H9 (cell line): ENCODE data around the gene APOBEC3A. TPM values are rescaled to one million over a fixed set of nuclear protein-coding genes. Genes with fewer than 3 reads are reported as not detected.
"Not testable (repeated sequence)": the region's sequence is repeated elsewhere in the genome, so short reads cannot be mapped to it uniquely, and the experiment has no call there.

ENCODE experiments used
- DNase-seq: peaks from one replicate; pipeline ENCODE4 v3.0.0-alpha.2; 2017
- H2AFZ ChIP-seq: one replicate; pipeline ENCODE4 v1.6.1; 2013; ENCODE audit warnings: mild to moderate bottlenecking, low read length, control low read depth, moderate library complexity
- H2AK5ac ChIP-seq: 2 replicates; pipeline ENCODE4 v1.6.1; 2013; ENCODE audit warnings: low read length, control low read depth, mixed read lengths; ENCODE audit not compliant: insufficient read length
- H2BK120ac ChIP-seq: one replicate; pipeline ENCODE4 v1.6.1; 2013; ENCODE audit warnings: low read depth, mild to moderate bottlenecking, low read length, control low read depth, inconsistent platforms; ENCODE audit not compliant: poor library complexity, severe bottlenecking
- H2BK12ac ChIP-seq: 2 replicates; pipeline ENCODE4 v1.6.1; 2013; ENCODE audit warnings: low read length, control low read depth, mixed read lengths, low read depth; ENCODE audit not compliant: insufficient read length
- H2BK15ac ChIP-seq: 2 replicates; pipeline ENCODE4 v1.6.1; 2013; ENCODE audit warnings: low read depth, low read length, control low read depth
- H2BK20ac ChIP-seq: one replicate; pipeline ENCODE4 v1.6.1; 2013; ENCODE audit warnings: low read depth, mild to moderate bottlenecking, low read length, control low read depth, inconsistent platforms; ENCODE audit not compliant: poor library complexity, severe bottlenecking
- H2BK5ac ChIP-seq: 2 replicates; pipeline ENCODE4 v1.6.1; 2013; ENCODE audit warnings: low read length, control low read depth, mixed read lengths; ENCODE audit not compliant: insufficient read length
- H3K14ac ChIP-seq: 2 replicates; pipeline ENCODE4 v1.6.1; 2013; ENCODE audit warnings: low read length, control low read depth; ENCODE audit not compliant: insufficient read depth
- H3K18ac ChIP-seq: 2 replicates; pipeline ENCODE4 v1.6.1; 2013; ENCODE audit warnings: low read depth, mild to moderate bottlenecking, mixed read lengths, low read length, control low read depth; ENCODE audit not compliant: insufficient read length
- H3K23ac ChIP-seq: 2 replicates; pipeline ENCODE4 v1.6.1; 2013; ENCODE audit warnings: low read length, control low read depth, mixed read lengths, low read depth; ENCODE audit not compliant: insufficient read length
- H3K23me2 ChIP-seq: 2 replicates; pipeline ENCODE4 v1.6.1; 2013; ENCODE audit warnings: low read depth, mild to moderate bottlenecking, mixed read lengths, low read length, control low read depth; ENCODE audit not compliant: insufficient read length, poor library complexity, severe bottlenecking
- H3K27ac ChIP-seq: 2 replicates; pipeline ENCODE4 v1.5.1; 2013; ENCODE audit warnings: low read length, control low read depth, mixed read lengths, low read depth; ENCODE audit not compliant: insufficient read length
- H3K27me3 ChIP-seq: 2 replicates; pipeline ENCODE4 v1.6.1; 2013; ENCODE audit warnings: low read length, control low read depth, inconsistent platforms; ENCODE audit not compliant: insufficient read depth
- H3K4ac ChIP-seq: 2 replicates; pipeline ENCODE4 v1.6.1; 2013; ENCODE audit warnings: low read depth, mild to moderate bottlenecking, control low read depth, inconsistent platforms, low read length, moderate library complexity
- H3K4me1 ChIP-seq: 2 replicates; pipeline ENCODE4 v1.6.1; 2013; ENCODE audit warnings: low read length, control low read depth, inconsistent platforms; ENCODE audit not compliant: insufficient read depth
- H3K4me2 ChIP-seq: 2 replicates; pipeline ENCODE4 v1.6.1; 2013; ENCODE audit warnings: low read length, control low read depth, mixed read lengths; ENCODE audit not compliant: insufficient read length, insufficient read depth
- H3K56ac ChIP-seq: 2 replicates; pipeline ENCODE4 v1.6.1; 2013; ENCODE audit warnings: low read depth, mild to moderate bottlenecking, mixed read lengths, low read length, control low read depth; ENCODE audit not compliant: insufficient read length
- H3K79me1 ChIP-seq: 2 replicates; pipeline ENCODE4 v1.6.1; 2013; ENCODE audit warnings: low read depth, mild to moderate bottlenecking, moderate library complexity, low read length, control low read depth, inconsistent platforms; ENCODE audit not compliant: insufficient read depth, poor library complexity, severe bottlenecking
- H3K79me2 ChIP-seq: 2 replicates; pipeline ENCODE4 v1.6.1; 2013; ENCODE audit warnings: low read length, control low read depth, inconsistent platforms; ENCODE audit not compliant: insufficient read depth
- H3K9ac ChIP-seq: 2 replicates; pipeline ENCODE4 v1.6.1; 2013; ENCODE audit warnings: low read length, control low read depth, mixed read lengths; ENCODE audit not compliant: insufficient read length; ENCODE audit errors: extremely low read depth
- H3K9me3 ChIP-seq: one replicate; pipeline ENCODE4 v1.6.1; 2013; ENCODE audit warnings: low read depth, low read length, inconsistent platforms; ENCODE audit not compliant: control insufficient read depth
- H3T11ph ChIP-seq: one replicate; pipeline ENCODE4 v1.6.1; 2013; ENCODE audit warnings: mild to moderate bottlenecking, low read length, control low read depth, inconsistent platforms
- H4K20me1 ChIP-seq: one replicate; pipeline ENCODE4 v1.6.1; 2013; ENCODE audit not compliant: control insufficient read depth, insufficient read length, insufficient read depth
- H4K5ac ChIP-seq: 2 replicates; pipeline ENCODE4 v1.6.1; 2013; ENCODE audit warnings: low read depth, mild to moderate bottlenecking, mixed read lengths, low read length, control low read depth; ENCODE audit not compliant: insufficient read length
- H4K8ac ChIP-seq: replicated peaks from 2 replicates; pipeline ENCODE4 v1.6.1; 2013; ENCODE audit warnings: low read length, control low read depth, mixed read lengths, low read depth; ENCODE audit not compliant: insufficient read length
- H4K91ac ChIP-seq: 2 replicates; pipeline ENCODE4 v1.6.1; 2013; ENCODE audit warnings: low read depth, mild to moderate bottlenecking, moderate library complexity, mixed read lengths, low read length, control low read depth; ENCODE audit not compliant: insufficient read length
- H3K27ac Mint-ChIP-seq, 3 experiments: 2 replicates in 2 of 3; 3 replicates in 1 of 3; pipeline ENCODE4 v1.8.0; 2020 to 2021; ENCODE audit warnings: mixed read lengths in 3 of 3, mild to moderate bottlenecking in 1 of 3, moderate library complexity in 1 of 3
- H3K27me3 Mint-ChIP-seq: 2 replicates; pipeline ENCODE4 v1.8.0; 2021; ENCODE audit warnings: low read depth, mild to moderate bottlenecking, moderate library complexity, mixed read lengths
- H3K36me3 Mint-ChIP-seq, 3 experiments: 2 replicates in 2 of 3; 3 replicates in 1 of 3; pipeline ENCODE4 v1.8.0; 2020 to 2021; ENCODE audit warnings: low read depth in 3 of 3, mixed read lengths in 3 of 3; ENCODE audit not compliant: insufficient read depth in 1 of 3
- H3K4me1 Mint-ChIP-seq, 2 experiments: 2 replicates each; pipeline ENCODE4 v1.8.0; 2020; ENCODE audit warnings: mixed read lengths in 2 of 2
- H3K4me3 Mint-ChIP-seq, 2 experiments: 2 replicates in 1 of 2; 3 replicates in 1 of 2; pipeline ENCODE4 v1.8.0; 2020 to 2021; ENCODE audit warnings: mild to moderate bottlenecking in 2 of 2, mixed read lengths in 2 of 2, moderate library complexity in 1 of 2
- H3K9me3 Mint-ChIP-seq, 2 experiments: 2 replicates in 1 of 2; 3 replicates in 1 of 2; pipeline ENCODE4 v1.8.0; 2020; ENCODE audit warnings: mild to moderate bottlenecking in 2 of 2, mixed read lengths in 2 of 2, moderate library complexity in 1 of 2
- WGBS: extraction: QIAGEN DNeasy Blood & Tissue Kit; methylation state at CpG from one replicate; pipeline ENCODE4 v1.1.7; 2013; ENCODE audit warnings: missing lambda C conversion rate, low lambda C conversion rate, mixed read lengths; ENCODE audit not compliant: insufficient read length; ENCODE audit errors: extremely low coverage; 5-methylcytosine and 5-hydroxymethylcytosine counted together
- total RNA-seq: library from RNA; stranded (reverse); gene quantifications from 2 replicates; pipeline ENCODE4 v1.2.1, GENCODE V29; 2021
- TF ChIP-seq, protein P1 (sequence below): fragments of 200-600 bp; sonication (generic); conservative IDR thresholded peaks from 3 replicates; pipeline ENCODE4 v1.8.0; 2021; ENCODE audit warnings: antibody characterized with exemption, mild to moderate bottlenecking

APOBEC3A gene
- total RNA-seq, 1 experiment from 2014 or later = not detected

DNA sequence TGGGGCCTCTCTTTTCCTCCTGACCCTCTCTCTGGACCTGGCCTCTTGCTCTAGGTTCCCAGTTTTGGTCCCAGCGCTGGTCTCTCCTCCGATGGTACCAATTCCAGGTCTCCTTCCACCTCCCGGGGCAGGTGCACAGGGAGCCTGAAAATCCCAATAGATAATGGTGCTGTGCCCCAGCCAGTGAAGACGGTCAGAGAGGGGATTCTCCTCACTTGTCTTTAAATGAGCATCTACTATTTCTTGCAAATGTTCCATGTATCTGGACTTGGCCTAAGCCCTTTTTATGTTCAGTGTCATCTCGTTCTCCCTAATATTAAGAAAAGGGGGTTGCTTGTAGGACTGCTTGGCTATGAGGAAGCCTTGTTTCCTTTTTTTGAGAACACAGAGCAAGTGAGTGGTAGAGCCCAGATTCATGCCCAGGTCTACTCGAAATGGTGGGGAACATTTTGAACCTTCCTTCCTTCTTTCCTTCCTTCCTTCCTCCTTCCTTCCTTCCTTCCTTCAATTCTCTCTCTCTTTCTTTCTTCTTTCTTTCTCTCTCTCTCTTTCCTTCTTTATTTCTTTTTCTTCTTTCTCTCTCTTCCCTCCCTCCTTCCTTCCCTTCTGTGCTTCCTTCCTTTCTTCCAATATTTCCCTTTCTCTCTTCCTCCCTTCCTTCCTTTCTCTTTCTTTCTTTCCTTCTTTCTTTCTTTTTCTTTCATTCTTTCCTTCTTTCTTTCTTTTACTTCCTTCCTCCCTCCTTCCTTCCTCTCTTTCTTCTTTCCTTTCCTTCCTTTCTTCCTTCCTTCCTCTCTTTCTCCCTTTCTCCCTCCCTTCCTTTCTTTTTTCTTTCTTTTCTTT is 620 bp downstream of the APOBEC3A start:
- Histone ChIP-seq H2AK5ac (no peak overlapping the region), H3K4ac (no peak overlapping the region), H3T11ph (no peak overlapping the region), H3K79me1 (no peaks in the 10 kb centered on the region), H4K8ac (no peak overlapping the region), H3K23me2 (no peaks in the 10 kb centered on the region), H4K20me1 (no peaks in the 10 kb centered on the region), H2BK120ac (no peak overlapping the region), H2BK5ac (no peak overlapping the region), H2BK20ac (no peak overlapping the region), H3K79me2 (no peaks in the 10 kb centered on the region), H3K4me1 (no peaks in the 10 kb centered on the region), H3K9ac (no peak overlapping the region), H3K27ac (no peak overlapping the region), H2BK15ac (no peak overlapping the region), H3K56ac (no peak overlapping the region), H3K9me3 (no peaks in the 10 kb centered on the region), H3K14ac (no peak overlapping the region), H4K5ac (no peak overlapping the region), H3K4me2 (no peak overlapping the region), H3K23ac (no peak overlapping the region), H2BK12ac (no peak overlapping the region), H3K27me3 (no peaks in the 10 kb centered on the region), H4K91ac (no peak overlapping the region), H3K18ac (no peak overlapping the region), H2AFZ (no peak overlapping the region)
- no peak for DNase-seq
- WGBS = no CpG with 5 or more reads among the region's 6 CpGs
- TF ChIP-seq, protein P1, sequence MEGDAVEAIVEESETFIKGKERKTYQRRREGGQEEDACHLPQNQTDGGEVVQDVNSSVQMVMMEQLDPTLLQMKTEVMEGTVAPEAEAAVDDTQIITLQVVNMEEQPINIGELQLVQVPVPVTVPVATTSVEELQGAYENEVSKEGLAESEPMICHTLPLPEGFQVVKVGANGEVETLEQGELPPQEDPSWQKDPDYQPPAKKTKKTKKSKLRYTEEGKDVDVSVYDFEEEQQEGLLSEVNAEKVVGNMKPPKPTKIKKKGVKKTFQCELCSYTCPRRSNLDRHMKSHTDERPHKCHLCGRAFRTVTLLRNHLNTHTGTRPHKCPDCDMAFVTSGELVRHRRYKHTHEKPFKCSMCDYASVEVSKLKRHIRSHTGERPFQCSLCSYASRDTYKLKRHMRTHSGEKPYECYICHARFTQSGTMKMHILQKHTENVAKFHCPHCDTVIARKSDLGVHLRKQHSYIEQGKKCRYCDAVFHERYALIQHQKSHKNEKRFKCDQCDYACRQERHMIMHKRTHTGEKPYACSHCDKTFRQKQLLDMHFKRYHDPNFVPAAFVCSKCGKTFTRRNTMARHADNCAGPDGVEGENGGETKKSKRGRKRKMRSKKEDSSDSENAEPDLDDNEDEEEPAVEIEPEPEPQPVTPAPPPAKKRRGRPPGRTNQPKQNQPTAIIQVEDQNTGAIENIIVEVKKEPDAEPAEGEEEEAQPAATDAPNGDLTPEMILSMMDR = no peak
- no peak overlapping the region for H3K27ac Mint-ChIP-seq
- peaks cover 22% of the 10 kb centered on the region for H3K27me3 Mint-ChIP-seq
- H3K9me3 Mint-ChIP-seq = no peaks in the 10 kb centered on the region
- peaks cover 4 to 7% of the 10 kb centered on the region in 2 experiments for H3K4me1 Mint-ChIP-seq
- H3K36me3 Mint-ChIP-seq = no peaks in the 10 kb centered on the region
- no peak overlapping the region for H3K4me3 Mint-ChIP-seq

DNA sequence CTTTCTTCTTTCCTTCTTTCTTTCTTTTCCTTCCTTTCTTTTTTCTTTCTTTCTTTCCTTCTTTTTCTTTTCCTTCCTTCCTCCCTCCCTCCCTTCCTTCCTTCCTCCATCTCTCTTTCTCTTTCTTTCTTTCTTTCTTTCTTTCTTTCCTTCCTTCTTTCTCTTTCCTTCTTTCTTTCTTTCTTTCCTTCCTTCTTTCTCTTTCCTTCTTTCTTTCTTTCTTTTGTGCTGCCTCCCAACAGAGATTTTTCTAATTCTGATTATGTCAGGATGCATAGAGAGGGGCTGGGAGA is 1.2 kb downstream of the APOBEC3A start:
- H3K9me3 ChIP-seq, H2AFZ ChIP-seq, H3K27ac Mint-ChIP-seq, H2BK5ac ChIP-seq, H2BK20ac ChIP-seq, H3K18ac ChIP-seq, H3K4me3 Mint-ChIP-seq, H3K36me3 Mint-ChIP-seq, H2BK120ac ChIP-seq, H3K27me3 ChIP-seq, H4K20me1 ChIP-seq, H3K4ac ChIP-seq, H3K27ac ChIP-seq, H3K56ac ChIP-seq, H4K91ac ChIP-seq, H4K8ac ChIP-seq, H3K9me3 Mint-ChIP-seq, H2BK15ac ChIP-seq, H3K23me2 ChIP-seq, H3K9ac ChIP-seq, H3K79me2 ChIP-seq, H2AK5ac ChIP-seq, H2BK12ac ChIP-seq, H3K23ac ChIP-seq, H3K4me1 ChIP-seq, H3K79me1 ChIP-seq, H3K14ac ChIP-seq, H3K4me2 ChIP-seq, H4K5ac ChIP-seq, H3T11ph ChIP-seq, DNase-seq: not testable (repeated sequence)
- peaks cover 22% of the 10 kb centered on the region for H3K27me3 Mint-ChIP-seq
- H3K4me1 Mint-ChIP-seq = peaks cover 7 to 10% of the 10 kb centered on the region in 2 experiments
